ENCODE measurements around the gene PCDH17. TPM values are rescaled to one million over a fixed set of nuclear protein-coding genes. Genes with fewer than 3 reads are reported as not detected.

Gene PCDH17
- total and polyA plus RNA-seq, 2 of the 8 experiments (the other 6 are each of a cell fraction or from before 2014, with no cell fraction given), result 0.20 to 0.60 TPM

- TF ChIP-seq CHD7 (IDR thresholded peaks at IDR 0.05; ENCODE audit: insufficient replicate concordance, low read length) (no peak), SP2 (IDR thresholded peaks at IDR 0.05; ENCODE audit: low read length) (no peak), JUND (IDR thresholded peaks at IDR 0.05; ENCODE audit: low read length) (no peak), TBP (IDR thresholded peaks at IDR 0.05; ENCODE audit: low read depth, low read length) (no peak), SUZ12 (IDR thresholded peaks at IDR 0.05; ENCODE audit: low read length) (no peak), RFX5 (IDR thresholded peaks at IDR 0.05; ENCODE audit: borderline replicate concordance, low read depth, low read length) (no peak), CTBP2 (IDR thresholded peaks at IDR 0.05; ENCODE audit: borderline replicate concordance, insufficient read depth, insufficient read length, low read length) (no peak), CEBPB (IDR thresholded peaks at IDR 0.05; ENCODE audit: low read depth, low read length) (no peak)
Measured at GRCh38 chr13:57739543-57740190, 108.1 kb downstream of the PCDH17 start (continued).

Measured in H1 (cell line).